GM21423 (cell line): ENCODE measurements around the gene DNAJC22.
"Not testable (repeated sequence)": the region's sequence is repeated elsewhere in the genome, so short reads cannot be mapped to it uniquely, and the experiment has no call there.

Source experiments
- ATAC-seq: cut with Tn5 transposase; IDR thresholded peaks from one replicate; pipeline ENCODE4 v1.9.1; 2021; ENCODE audit warnings: mild to moderate bottlenecking, moderate library complexity; ENCODE audit not compliant: unreplicated experiment

DNAJC22 gene

GRCh38 chr12:49367381-49368239 lies 20.9 kb downstream of the DNAJC22 start, which contains the start of gene SPATS2:
Gene SPATS2 (plus strand): TSS chr12:49367462. CDS start chr12:49461013, 93,551 bp downstream.
- ATAC-seq: peak; percentile 1

GRCh38 chr12:49368240-49368600 lies 21.5 kb downstream of the DNAJC22 start:
- ATAC-seq: no peak

GRCh38 chr12:49369411-49370145 lies 22.9 kb downstream of the DNAJC22 start:
- peak; percentile 46 for ATAC-seq

GRCh38 chr12:49370539-49370938 lies 23.9 kb downstream of the DNAJC22 start:
- no peak for ATAC-seq

GRCh38 chr12:49375406-49375805 lies 28.7 kb downstream of the DNAJC22 start:
- peak; percentile 75 for ATAC-seq

GRCh38 chr12:49377386-49377785 lies 30.7 kb downstream of the DNAJC22 start:
- ATAC-seq: no peak

GRCh38 chr12:49380184-49380583 lies 33.5 kb downstream of the DNAJC22 start:
- ATAC-seq: not testable (repeated sequence)

GRCh38 chr12:49388682-49389386 lies 42.1 kb downstream of the DNAJC22 start:
- no peak for ATAC-seq

- no peak for ATAC-seq
Observed at GRCh38 chr12:49389387-49389703, 42.7 kb downstream of the DNAJC22 start.

GRCh38 chr12:49397000-49397399 lies 50.3 kb downstream of the DNAJC22 start:
- no peak for ATAC-seq

- ATAC-seq: no peak
Observed at GRCh38 chr12:49400304-49400703, 53.6 kb downstream of the DNAJC22 start.
